Activated T-cell treated with anti-CD3 and anti-CD28 coated beads, Interleukin-2, amount 50 U/mL, for 1 hour (primary cell): ENCODE measurements around the gene RPUSD2.

Experiments used
- DNase-seq: peaks from one replicate; pipeline ENCODE4 v3.0.0-alpha.2; 2020

The RPUSD2 gene, protein sequence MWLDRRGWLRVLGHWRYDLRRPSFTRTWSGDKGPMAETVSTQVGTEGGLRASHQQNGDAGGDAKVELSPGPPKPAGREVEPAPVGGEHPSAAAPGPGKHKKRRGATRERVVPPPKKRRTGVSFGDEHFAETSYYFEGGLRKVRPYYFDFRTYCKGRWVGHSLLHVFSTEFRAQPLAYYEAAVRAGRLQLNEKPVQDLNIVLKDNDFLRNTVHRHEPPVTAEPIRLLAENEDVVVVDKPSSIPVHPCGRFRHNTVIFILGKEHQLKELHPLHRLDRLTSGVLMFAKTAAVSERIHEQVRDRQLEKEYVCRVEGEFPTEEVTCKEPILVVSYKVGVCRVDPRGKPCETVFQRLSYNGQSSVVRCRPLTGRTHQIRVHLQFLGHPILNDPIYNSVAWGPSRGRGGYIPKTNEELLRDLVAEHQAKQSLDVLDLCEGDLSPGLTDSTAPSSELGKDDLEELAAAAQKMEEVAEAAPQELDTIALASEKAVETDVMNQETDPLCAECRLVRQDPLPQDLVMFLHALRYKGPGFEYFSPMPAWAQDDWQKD

DNA sequence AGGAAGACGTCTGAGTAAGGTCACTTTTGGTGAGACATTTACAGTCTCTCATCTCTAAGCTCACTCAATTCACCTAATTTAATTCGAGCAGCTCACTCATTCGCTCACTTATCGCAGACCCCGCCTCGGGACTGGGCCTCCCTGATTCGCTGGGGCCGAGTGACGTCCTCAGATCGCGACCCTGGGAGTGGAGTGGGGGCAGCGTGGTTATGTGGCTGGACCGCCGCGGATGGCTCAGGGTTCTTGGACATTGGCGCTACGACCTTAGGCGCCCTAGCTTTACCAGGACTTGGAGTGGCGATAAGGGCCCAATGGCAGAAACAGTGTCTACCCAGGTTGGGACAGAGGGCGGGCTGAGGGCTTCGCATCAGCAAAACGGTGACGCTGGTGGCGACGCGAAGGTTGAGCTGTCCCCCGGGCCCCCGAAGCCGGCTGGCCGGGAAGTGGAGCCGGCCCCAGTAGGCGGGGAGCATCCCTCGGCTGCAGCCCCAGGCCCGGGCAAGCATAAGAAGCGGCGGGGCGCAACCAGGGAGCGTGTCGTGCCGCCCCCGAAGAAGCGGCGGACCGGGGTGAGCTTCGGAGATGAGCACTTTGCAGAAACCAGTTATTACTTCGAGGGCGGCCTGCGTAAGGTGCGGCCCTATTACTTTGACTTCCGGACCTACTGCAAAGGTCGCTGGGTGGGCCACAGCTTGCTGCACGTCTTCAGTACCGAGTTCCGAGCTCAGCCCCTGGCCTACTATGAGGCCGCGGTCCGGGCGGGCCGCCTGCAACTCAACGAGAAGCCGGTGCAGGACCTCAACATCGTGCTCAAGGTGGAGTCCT, at the start of gene RPUSD2:
Gene RPUSD2 (plus strand): TSS at position 171 of the 825 bp plus-strand sequence. CDS start 39 bp downstream, at position 210.
- DNase-seq = peak; percentile 90

DNA sequence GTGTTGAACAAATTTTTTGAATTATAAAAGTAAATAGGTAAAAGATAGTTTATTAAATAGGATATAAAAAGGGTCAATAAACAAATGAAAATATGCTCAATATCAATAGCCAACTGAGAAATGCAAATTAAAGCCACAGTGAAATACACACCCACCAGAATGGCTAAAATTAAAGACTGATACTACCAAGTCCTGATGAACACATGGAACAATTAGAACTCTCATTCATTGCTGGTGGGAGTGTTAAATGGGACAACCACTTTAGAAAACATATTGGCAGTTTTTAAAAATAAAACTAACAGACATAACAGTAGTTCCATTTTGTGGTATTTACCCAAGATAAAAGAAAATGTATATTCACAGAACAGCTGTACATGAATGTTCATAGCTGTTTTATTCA, 45.5 kb upstream of the RPUSD2 start:
- DNase-seq = no peak

DNA sequence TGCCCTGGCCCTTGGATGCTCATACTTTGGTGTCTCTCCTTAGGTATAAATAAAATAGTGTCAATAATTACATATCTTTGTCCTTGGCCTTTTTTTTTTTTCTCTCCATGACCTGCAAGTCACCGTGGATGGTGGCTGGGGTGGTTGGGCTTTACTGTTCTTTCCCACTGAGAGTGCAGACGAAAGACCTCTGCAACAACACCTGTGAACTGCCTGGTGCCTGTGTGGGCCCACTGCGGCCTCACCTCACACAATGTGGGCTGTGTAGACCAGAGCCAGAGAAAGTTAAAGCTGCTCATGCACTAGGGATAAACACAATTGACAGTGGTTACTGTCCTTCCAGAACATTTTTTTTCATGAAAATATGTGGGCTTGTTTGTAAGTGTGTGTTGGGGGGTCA, 43.2 kb upstream of the RPUSD2 start:
- DNase-seq = no peak

DNA sequence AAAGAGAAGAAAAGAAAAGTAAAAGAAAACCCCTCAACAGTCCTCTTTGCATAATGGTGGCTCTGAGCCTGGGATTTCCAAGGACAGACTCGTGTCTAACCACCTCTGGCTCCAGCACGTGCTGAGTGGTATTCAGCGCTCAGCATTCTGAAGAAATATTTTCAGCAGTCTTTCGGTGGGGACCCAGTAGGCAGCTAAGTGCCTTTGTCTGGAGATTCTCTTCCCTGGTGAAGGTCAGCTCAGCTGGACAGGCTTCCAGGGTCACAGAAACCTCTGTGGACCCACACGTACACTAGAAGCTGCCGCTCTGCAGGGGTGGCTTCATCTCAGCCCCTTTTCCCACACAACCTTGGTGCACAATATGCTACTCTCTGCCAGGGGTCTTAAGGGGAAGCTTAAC, 40.3 kb upstream of the RPUSD2 start:
- no peak for DNase-seq

DNA sequence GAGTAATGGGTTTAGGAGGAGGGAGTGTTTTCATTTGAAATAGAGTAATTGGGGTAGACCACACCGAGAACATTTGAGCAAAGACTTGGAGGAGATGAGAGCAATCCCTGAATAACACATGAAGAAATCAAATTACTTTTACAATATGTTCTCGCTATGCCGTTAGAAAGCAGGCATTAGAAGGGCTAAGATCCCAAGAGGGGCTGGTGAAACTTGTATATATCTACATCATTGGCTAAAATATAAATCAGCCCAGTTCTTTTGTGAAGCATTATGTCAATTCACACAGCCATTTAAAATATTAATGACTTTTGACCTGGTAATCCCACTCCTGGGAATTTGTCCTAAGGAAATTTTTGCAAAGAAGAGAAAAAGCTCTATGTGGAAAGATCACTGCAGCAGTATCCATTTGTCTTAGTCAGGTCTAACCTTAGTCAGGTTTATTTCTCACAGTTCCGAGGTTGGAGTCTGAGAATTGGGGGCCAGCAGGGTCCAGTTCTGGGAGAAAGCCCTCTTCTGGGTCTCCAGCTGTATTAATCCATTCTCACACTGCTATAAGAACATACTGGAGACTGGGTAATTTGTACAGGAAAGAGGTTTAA, 35.2 kb upstream of the RPUSD2 start:
- DNase-seq = no peak

DNA sequence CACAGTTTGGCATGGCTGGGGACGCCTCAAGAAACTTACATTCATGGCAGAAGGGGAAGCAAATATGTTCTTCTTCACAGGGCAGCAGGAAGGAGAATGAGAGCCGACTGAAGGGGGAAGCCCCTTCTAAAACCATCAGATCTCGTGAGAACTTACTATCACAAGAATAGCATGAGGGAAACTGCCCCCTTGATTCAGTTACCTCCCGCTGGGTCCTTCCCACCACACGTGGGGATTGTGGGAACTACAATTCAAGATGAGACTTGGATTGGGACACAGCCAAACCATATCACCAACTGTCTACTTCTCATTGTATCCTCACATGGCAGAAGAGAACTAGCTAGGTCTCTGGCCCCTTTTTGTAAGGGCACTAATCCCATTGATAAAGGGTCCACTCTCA, 34.7 kb upstream of the RPUSD2 start:
- no peak for DNase-seq

DNA sequence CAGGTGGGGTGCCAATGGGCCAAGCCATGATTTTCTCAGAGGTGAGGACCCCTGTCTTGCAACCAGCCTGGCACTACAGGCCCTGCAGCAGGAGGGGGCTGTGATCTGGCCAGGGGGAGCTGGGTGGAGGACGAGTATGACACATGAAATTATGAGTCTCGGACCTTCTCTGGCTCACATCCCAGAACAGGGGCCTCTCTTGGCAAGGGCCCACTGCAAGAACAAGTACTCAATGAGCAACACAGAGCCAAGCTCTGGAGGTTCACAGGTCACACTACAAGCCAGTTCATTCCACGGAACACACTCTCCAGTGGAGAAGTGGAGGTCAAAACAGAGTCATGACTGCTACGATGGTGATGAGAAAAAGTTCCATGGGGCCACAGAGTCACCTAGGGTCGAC, 32.6 kb upstream of the RPUSD2 start:
- no peak for DNase-seq

DNA sequence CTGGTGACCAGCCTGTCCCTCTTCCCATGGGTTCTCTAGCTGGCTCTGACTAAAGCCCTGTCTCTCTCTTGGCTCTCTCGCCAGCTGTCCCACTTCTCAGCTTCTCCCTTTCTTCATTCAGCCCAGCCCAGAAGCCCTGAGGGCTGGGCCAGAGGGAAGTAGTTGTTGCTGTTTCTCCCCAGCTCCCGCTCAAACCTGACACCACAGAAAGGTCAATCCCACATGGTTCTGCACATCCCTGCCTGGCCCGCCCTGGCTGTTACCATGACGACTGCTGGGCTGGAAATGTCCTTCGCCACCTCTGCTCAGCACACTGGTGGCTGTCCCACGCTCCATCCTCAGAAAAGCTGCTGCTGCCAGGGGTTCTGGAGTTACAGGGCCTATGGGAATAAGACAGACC, 30.1 kb upstream of the RPUSD2 start:
- DNase-seq = no peak

DNA sequence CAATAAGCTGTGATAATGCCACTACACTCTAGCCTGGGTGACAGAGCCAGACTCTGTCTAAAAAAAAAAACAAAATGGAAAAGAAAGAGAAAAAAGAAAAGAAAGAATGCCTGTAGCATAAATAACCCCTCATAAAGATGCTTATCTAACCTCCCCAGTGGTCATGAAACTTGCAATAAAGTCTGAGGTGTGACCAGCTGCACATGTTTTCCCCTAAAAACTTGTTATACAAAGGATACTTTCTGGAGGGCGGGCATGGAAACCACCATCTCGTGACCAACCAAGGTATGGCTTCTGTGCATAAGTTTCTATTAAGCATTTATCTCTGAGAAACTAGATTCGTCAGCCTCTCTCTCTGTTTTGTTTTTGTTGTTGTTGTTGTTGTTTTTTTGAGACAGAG, 26.0 kb upstream of the RPUSD2 start:
- DNase-seq = no peak

DNA sequence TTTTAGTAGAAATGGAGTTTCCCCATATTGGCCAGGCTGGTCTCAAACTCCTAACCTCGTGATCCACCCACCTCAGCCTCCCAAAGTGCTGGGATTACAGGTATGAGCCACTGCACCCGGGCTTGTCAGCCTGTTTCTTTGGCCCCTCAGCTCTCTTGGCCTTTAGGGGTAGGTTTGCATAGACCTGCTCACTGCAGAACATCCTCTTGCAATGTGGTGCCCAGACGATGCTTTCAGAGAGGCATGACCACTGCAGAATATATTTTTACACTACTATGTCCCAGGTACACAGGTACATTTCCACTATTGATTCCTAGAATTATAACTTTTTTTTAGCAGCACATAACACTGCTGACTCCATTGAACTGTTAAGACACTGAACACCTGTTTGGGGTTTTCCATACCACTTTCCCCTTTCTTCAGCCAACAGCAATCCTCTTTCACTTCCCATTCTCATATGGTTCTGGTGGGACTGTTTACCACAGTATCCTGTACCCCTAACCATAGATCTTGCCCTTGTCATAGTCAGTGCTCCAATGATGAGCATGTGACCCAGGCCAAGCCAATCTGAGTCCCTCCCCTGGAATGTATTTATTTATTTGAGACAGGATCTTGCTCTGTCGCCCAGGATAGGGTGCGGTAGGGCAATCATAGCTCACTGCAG, 25.3 kb upstream of the RPUSD2 start:
- no peak for DNase-seq

DNA sequence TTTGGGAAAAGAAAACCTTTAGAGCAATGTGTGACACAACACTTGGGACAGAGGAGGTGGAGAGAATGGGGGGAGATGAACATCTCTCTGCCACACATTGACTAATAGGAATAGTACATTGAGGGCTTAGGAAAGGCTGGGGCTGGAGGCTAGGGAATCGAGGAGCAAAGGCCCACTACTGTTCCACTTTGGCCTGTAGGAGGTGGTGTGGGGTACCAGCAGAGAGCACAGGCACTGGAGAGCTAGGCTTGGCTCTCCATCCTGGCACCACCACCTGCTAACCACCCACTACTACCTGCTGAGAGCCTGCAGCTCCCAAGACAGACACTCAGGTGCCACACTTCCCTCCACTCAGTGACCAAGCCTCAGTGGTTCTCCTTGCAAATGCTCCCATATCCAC, 23.6 kb upstream of the RPUSD2 start:
- DNase-seq = no peak

DNA sequence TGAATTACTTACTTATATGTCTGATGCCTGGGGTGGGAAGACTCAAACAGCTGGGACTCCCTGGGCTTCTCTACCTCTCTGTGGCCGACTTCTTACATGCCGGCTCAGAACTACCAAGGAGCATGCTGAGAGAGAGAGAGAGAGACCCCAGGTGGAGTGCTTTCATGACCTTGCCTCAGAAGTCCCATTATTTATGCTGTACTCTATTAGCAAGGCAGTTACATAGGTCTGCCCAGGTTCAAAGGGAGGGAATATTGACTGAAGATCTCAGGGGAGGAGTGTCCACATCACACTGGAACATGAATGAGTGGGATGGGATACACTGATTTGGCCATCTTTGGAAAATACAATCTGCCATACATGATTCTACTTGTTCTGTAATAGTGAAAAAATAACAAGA, 20.5 kb upstream of the RPUSD2 start:
- no peak for DNase-seq

DNA sequence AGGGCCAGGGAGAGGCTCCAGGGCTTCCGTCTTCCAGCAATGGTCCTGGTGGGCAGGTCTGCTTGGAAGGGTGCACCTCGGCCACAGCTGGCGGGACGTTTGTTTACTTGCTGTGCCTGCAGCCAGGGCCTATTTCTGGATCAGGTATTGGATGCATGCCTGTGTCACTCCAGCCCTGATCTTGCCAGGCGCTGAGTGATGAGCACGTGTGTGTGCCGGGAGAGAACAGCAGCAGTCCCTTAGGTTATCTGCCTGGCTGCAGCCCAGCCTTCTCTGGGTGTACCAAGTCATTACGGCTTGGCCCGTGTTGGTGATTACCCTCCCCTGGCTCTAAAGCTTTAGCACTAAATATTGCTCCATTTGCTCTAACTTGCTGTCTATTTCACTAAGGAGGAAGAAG, 19.2 kb upstream of the RPUSD2 start:
- DNase-seq = no peak

DNA sequence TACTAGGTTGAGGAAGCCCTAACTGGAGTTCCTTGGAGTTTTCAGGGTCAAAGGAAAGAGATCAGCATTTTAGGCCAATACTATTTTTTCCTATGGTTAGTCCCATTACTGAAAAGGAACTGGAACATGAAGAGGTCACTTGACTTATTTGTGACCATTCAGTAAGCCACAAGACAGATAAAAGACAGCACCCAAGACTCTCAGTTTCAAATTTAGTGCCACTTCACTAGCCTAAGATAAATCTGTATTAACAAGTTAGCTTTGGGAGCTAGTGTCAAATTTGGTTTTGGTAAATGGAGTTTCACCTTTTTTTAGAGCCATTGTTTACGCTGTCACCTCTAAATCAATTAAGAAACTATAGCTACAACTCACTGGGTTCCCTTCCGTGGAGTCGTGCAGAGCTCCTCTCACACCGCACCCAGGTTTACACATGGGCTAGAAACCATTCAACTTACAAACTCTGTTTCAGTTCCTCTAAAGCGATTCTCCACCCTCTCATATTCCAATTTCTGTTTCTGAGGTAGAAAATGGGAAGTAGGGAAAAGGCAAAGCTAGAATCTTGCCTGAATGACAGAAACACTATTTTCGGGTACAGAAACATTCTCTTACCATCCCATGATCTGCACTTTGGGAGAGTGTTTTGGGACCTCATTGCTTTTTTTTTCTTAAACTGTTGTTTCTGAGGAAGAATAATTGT, 18.6 kb upstream of the RPUSD2 start:
- no peak for DNase-seq

DNA sequence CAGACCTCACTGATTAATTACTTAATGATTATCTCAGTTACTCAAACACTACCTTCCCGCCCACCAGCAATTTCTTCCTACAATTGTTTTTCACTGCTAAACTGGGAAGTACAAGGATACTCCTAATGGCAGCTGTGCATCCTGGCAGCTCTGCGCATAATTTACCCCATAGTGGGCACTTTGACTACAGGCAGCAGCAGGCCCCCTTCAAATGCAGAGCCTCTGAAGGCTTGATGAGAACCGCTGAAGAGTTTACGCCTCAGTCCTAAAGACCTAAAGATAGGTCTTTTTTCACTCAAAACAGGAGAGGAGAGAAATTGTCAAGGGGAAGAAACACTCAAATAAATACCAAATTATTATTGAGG, 15.0 kb upstream of the RPUSD2 start:
- DNase-seq = no peak

DNA sequence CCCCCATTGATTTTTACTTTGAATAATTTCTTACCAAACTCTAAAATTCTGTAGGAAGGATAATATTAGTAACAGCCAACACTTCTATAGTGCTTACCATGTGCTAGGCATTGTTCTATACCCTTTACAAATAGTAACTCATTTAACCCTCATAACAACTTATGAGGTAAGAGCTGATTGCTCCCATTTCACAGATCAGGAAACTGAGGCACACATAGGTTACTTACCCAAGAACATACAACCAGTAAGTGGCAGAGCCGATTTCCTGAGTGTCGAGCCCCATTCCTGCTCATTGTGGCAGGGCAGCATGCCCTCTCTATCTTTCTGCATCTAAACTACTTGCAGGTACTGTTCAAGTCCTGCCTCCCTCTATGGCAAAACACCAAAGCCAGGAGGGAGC, 13.2 kb upstream of the RPUSD2 start:
- no peak for DNase-seq

DNA sequence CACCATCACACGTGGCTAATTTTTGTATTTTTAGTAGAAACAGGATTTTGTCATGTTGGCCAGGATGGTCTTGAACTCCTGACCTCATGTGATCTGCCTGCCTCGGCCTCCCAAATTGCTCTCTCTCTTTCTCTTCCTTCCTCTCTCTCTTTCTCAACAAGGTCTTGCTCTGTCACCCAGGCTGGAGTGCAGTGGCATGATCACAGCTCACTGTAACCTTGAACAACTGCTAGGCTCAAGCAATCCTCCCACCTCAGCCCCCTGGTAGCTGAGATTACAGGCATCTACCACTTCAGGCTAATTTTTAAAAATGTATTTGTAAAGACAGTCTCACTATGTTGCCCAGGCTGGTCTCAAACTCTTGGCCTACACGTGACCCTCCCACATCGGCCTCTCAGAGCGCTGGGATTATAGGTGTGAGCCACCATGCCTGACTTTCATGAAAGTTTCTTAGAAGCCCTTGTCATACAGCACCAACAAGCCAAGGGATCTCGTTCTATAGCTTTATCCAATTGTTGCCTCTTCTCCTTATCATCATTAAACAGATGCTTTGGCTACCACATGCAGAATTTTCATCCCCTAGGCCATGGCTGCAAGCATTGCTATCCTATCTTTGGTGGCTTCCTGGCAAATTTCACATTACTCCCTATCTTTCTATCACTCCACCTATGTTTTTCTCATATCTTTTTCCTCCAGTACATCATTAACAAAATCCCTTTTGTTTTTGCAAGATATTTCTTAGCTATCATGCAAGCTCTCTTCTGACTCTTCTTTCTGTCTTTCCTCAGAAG, 10.0 kb upstream of the RPUSD2 start:
- DNase-seq = no peak

DNA sequence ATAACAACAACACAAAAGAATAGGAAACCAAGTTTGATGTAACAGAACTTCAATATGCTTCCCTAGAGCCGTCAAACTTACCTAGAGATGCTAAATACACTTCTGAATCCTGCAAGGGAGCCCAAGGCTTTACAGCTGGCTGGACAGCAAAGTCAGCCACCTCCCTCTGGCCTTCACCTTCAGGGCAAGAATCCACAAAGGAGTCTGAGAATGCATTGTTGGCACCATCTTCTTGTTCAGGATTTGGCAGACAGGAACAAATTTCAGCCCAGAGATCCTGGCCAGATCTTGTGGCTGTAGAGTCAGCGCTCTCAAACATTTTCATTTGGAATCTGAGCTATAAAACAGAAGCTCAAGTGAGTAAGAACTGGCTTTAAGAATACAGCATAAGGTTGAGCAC, 6.4 kb upstream of the RPUSD2 start:
- DNase-seq = no peak

DNA sequence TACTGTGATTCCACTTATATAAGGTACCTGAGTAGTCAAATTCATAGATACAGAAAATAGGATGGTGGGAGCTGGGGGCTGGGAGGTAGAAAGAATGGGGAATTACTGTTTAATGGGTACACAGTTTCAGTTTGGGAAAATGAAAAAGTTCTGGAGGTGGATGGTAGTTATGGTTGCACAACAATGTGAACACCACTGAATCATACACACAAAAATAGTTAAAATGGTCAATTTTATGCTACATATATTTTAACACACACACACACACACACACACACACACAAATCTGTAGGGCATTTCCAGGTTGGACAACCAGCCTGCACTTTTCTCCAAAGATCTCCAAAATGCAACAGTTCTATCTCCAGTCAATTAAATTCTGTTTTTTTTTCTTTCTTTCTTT, 5.7 kb upstream of the RPUSD2 start:
- DNase-seq = no peak

DNA sequence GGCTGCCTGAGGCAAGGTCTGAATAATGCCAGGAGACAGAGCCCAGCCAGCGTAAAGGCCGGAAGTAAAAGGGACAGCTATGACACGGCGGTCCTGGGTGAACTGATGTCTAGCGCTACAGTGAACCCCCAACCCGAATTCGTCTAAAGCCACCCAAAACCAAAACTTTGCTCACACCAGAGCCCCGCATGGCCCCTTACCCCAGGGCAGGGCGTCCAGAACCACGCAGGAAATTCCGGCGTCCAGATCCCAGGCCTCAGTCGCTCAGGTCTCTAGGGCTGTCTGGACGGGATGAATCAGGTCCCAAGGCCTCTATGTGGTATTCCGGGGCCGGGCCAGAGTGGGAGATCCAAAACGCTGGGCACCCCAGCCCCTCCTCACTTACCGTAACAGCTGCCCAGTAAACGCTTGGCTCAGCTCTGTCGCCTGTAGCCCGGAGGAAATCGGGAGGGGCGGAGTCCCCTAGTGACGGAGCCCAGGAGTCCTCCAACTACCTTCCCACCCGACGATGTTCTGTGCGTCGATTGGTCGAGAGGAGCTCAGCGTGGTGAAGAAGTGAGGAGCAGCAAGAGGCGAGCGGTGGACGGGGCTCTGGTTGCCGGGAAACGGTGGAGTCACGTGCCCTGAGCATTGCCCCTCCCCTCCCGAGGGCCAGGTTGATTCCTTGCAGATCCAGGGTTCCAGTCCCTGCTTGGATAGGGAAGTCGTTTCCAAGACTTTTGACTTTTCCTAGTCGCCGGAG, 4.3 kb upstream of the RPUSD2 start, which contains the start of gene CCDC32:
Gene CCDC32 (minus strand): TSS at position 452 of the 742 bp plus-strand sequence. CDS start 2,027 bp downstream, outside the sequence.
- DNase-seq = peak; percentile 87
